8988T (cell line): ENCODE measurements around the gene SS18L1.
A peak's percentile ranks its signal among the peaks of the same experiment; 100 is the strongest.

Experiments
- DNase-seq: peaks from one replicate; pipeline ENCODE4 v3.0.0; 2011

SS18L1 gene

DNA sequence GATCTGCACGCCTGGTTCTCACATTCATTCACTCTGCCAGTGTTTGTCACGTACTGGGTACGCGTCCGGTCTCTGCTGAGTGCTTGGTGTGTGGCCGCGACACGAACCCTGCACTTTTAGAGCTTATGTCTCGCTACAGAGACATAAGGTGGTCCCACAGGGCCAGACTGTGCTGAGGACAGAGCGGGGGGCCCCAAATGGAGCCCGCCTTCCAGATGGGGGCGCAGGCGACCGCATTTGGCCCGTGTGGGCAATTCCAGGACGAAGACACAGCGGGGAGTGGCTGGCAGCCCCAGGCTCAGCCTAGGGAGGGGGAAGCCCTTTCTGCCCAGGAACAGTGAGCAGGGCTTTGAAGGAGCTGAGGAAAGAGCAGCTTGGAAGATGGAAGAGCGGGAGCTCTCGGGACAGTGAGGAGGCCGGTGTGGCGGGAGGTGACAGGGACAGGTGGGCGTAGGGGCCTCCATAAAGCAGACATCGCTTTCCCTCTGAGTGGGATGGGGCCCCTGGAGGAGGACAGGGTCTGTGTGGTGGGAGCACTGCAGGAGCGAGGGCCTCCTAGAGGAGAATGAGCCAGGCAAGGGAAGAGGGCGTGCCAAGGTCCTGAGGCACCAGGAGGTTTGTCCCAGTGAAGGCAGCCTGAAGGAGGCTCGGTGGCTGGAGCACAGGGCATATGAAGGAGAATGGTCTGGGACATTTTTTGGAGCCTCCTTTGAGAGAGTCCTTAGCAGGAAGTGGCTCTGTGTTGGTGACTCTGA, 31.5 kb downstream of the SS18L1 start:
- no peak for DNase-seq

DNA sequence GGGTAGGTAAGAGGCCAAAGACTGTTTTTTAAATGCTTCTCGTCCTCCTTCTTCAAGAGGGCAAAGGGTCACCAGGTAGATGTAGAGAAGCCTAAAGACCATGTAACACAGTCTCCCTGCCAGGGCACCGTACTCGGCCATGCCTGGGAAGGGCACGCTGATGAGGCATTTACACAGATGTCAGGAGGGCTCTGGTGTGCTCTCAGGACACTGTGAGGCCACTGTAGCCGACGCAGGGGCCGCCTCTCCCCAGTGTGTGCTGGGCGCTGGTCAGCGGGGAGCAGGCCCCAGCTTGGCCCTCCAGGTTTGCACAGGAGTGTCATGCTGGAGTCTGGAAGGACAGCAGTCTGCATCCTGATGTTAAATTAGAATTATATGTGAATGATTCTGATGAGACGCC, 32.1 kb downstream of the SS18L1 start:
- no peak for DNase-seq

- no peak for DNase-seq
These were observed 33.3 kb downstream of the SS18L1 start for GRCh38 chr20:62176866-62177265.

- DNase-seq, result no peak
These were observed 33.7 kb downstream of the SS18L1 start for GRCh38 chr20:62177307-62177706.

DNA sequence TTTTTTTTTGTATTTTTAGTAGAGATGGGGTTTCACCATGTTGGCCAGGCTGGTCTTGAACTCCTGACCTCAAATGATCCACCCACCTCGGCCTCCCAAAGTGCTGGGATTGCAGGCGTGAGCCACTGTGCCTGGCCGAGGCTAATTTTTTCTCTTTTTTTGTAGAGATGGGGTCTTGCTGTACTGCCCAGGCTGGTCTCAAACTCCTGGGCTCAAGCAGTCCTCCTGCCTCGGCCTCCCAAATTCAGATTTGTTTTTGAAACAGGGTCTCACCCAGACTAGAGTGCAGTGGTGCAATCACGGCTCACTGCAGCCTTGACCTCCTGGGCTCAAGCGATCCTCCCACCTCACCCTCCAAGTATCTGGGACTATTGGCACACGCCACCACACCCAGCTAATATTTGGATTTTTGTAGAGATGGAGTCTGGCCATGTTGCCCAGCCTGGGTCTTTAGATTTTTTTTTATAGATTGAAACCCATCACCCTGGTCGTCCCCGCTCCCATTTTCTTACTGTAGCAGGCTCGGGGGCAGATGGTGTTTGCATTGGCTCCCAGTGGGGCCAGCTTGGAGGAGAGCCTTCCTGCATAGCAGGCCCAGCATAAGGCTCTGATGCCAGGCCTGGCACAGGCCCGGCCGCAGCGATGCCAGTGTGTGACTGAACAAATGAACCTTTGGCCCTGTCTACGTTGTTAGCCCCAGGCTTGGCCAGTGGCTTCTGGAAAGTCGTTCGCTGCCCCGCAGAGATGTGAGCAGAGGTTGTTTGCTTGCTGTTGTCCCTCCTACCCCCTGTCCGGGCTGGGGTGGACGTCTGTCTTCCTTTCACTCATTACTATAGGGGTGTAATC, 35.0 kb downstream of the SS18L1 start:
- no peak for DNase-seq

- no peak for DNase-seq
These were observed 35.6 kb downstream of the SS18L1 start for GRCh38 chr20:62179162-62179504.

DNA sequence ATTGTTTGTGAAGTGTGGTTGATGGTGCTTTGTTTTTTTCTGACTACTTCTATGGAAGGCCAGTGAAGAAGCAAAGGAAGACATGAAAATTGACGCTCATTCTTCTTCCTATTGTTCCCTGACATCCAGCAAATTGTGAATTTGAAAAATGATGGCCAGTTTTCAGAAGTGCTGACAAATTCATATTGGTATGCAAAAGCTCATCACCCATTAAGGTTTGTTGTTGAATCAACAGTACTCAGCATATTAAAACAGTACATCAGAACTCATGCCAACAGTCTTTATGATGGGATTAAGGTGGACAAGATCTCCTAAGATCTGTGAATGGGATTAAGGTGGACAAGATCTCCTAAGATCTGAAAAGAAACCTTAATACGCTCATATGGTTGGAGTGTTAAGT, 38.2 kb downstream of the SS18L1 start:
- DNase-seq, result no peak

DNA sequence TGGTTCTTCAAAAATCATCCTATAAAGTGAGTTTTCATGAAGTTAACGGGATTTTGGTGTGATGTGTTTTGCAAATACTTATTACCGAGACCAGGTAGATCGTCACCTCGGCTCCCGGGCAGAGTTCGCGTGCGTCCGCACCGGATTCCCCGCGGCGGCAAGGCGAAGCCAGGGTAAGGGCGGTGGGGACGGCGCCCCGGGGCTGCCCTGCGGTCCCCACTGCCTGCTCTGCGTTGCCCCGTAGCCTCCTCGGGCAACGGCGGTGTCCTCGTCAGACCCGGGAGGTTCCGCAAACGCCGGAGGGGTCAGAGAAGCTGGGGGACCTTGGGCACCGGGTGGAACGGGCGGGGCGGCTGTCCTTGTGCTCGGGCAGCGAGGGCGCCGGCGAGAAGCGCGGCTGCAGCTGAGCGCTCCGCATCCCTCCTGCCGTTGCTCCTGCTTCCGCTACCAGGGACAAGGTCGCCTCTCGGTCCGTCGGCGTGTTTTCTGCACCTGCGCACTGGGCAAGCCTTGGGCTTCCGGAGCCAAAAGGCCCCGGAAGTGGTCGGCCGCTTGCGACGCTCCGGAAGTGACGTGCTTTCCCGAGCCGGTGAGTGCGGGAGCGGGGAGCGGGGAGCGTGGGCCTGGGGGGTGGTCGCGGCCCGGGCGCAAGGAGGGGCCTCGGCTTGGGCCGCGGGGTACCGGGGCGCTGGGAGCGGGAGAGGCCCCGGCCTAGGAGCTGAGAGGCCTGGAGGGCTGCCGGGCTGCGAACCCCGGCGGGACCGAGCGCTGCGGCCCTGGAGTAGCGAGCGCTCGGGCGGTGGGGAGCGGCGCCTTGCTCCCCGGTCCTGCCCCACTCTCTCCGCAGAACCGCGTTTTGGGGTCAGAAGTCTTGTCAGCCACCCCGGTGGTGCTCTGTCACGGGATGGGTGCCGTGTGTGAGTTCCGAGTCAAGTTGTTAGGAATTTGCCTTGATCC, 39.2 kb downstream of the SS18L1 start, which contains the start of gene MTG2:
Gene MTG2, plus strand, starts transcription at position 560 of the 957 bp plus-strand sequence. CDS start 10,393 bp downstream, outside the sequence.
- DNase-seq, result peak; percentile 99

- no peak for DNase-seq
These were observed 40.0 kb downstream of the SS18L1 start for GRCh38 chr20:62183426-62184142.

DNA sequence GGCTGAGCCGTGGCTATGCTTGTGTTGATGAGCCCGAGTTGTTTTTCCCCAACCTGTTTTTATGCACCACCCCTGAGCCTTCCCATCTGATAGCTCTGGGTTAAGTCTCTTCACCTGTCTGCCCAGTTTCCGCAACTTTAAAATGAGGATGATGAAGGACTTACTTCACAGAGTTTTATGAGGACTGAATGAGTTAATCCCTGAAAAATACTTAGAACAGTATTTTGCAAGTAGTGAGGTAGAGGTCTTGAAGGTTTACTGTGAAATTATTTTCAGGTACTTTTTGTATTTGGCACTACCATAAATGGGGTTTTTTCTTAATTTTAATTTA, 42.5 kb downstream of the SS18L1 start:
- no peak for DNase-seq

GRCh38 chr20:62186887-62187866, 43.6 kb downstream of the SS18L1 start:
- no peak for DNase-seq

DNA sequence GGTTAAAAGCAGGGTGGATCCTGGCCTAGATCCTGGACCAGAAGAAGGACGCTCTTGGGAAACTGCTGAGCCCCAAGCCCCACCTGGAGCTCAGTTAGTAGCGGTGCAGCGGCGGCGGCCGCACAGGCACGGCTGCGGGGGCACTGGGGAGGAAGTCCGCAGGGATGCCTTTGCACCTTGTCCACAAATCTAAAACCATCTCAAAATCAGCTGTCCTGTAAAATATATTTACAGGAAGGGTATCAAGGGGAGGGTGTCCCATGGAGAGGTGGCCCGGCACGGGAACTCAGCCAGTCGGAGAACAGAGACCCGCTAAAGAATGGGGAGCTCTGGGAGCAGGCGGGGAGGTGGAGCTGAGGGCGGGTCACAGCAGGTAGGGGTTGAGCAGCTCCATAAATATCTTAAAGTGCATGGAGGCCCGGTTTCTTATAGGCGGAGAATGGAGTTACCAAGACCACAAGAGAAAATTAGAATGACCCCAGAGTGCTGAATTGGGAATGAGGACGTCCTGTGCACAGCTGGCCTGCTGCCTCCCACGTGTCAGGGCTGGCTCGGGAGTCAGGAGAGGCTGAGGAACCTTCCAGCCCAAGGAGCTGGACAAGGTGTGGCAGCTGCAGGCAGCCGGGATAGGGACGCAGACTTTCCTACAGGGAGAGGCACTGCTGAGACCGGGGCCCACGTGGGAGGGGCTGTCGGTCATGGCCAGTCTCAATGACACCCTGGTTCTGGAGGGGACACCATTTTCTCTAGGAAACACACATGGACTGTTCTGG, 47.3 kb downstream of the SS18L1 start:
- DNase-seq, result no peak

GRCh38 chr20:62191781-62192559, 48.4 kb downstream of the SS18L1 start:
- DNase-seq, result no peak

DNA sequence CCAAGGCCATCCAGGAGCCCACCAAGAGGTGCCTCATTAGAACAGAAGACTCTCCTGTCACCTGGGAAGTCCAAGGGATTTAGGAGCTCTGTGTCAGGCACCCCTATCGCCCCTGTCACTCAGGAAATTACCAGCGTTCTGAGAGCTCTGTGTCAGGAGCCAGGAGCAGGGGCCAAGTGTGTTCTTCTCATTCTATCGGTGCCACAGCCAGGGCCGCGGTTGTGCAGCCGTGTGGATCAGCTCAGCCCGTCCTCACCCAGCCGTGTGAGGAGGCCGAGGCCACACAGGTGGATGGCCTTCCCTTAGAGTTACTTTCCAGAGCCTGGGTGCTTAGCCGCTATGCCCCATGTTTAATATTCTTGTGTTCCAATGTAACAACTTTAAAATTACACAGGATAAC, 49.1 kb downstream of the SS18L1 start:
- DNase-seq, result no peak

- DNase-seq, result no peak
These were observed 49.8 kb downstream of the SS18L1 start for GRCh38 chr20:62193079-62194025.

- DNase-seq, result no peak
These were observed 51.5 kb downstream of the SS18L1 start for GRCh38 chr20:62195075-62195405.

DNA sequence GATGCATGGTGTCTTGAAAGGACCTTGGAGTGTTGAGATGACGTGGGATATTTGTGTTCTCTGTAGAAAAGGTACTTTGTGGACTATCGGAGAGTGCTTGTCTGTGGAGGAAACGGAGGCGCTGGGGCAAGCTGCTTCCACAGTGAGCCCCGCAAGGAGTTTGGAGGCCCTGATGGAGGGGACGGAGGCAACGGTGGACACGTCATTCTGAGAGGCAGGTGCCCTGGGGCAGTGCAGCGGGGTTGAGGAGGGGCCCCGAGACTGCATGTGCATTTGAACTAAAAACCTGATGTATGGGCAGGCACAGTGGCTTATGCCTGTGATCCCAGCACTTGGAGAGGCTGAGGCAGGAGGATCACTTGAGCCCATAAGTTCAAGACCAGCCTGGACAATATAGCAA, 52.2 kb downstream of the SS18L1 start:
- no peak for DNase-seq

DNA sequence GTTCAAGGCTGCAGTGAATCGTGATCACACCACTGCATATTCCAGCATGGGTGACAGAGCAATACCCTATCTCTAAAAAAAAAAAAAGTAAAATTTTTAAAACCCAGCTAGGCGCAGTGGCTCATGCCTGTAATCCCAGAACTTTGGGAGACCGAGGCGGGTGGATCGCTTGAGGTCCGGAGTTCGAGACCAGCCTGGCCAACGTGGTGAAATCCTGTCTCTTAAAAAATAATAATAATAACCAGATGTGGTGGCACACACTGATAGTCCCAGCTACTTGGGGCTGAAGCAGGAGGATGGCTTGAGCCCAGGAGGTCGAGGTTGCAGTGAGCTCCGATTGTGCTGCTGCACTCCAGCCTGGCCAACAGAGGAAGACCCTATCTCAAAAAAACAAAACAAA, 52.7 kb downstream of the SS18L1 start:
- no peak for DNase-seq

GRCh38 chr20:62197311-62197710, 53.7 kb downstream of the SS18L1 start:
- DNase-seq, result no peak
